ENCODE results near the gene RBM5. TPM values are rescaled to one million over a fixed set of nuclear protein-coding genes. Genes with fewer than 3 reads are reported as not detected.

Gene RBM5
- polyA plus RNA-seq, 3 donors = 9.7 to 332 (median 18.5) TPM

- H3K79me2 ChIP-seq (ENCODE audit: insufficient read depth, low read length) = no peaks in the 10 kb centered on the region
- no peak overlapping the region for H3K27ac Mint-ChIP-seq
- H2AFZ ChIP-seq (ENCODE audit: insufficient read depth, low read depth, low read length, poor library complexity, severe bottlenecking) = no peak overlapping the region
- H3K36me3 Mint-ChIP-seq = peaks cover 4 to 5% of the 10 kb centered on the region in 2 donors
- H3K9me3 Mint-ChIP-seq = peaks cover 0 to 16% (median 4%) of the 10 kb centered on the region in 7 donors
- no peak for DNase-seq
- intact Hi-C loops (cut with micrococcal nuclease) = no loop called here
- no CpG with 5 or more reads among the region's 7 CpGs for WGBS (ENCODE audit: insufficient coverage)
- H3K4me1 ChIP-seq (ENCODE audit: control insufficient read depth in 1 of 2, insufficient read depth in 2 of 2, low read length in 2 of 2) = peaks cover 4 to 5% of the 10 kb centered on the region in 2 donors
- H3K27me3 Mint-ChIP-seq (ENCODE audit: low read depth in 3 of 3) = peaks cover 24 to 34% (median 34%) of the 10 kb centered on the region in 3 donors
- H3K4me3 ChIP-seq (replicated peaks in 1 of 3; ENCODE audit: low read depth in 2 of 3, low read length in 3 of 3) = no peak overlapping the region
- peaks cover 0 to 15% of the 10 kb centered on the region in 2 donors for H3K9me3 ChIP-seq (replicated peaks in 1 of 2; ENCODE audit: control insufficient read depth in 1 of 2, insufficient read depth in 1 of 2, low read length in 2 of 2)
- no peak overlapping the region for H3K9ac ChIP-seq (ENCODE audit: insufficient read depth, low read length, poor library complexity, severe bottlenecking)
- H3K27ac ChIP-seq (ENCODE audit: low read depth in 1 of 2, low read length in 2 of 2) = no peak overlapping the region
- peaks cover 16% of the 10 kb centered on the region for H3K4me1 Mint-ChIP-seq
- H3K27me3 ChIP-seq (ENCODE audit: control insufficient read depth in 2 of 2, insufficient read depth in 2 of 2, low read length in 2 of 2) = peaks cover 14 to 30% of the 10 kb centered on the region in 2 donors
- no peak for TF ChIP-seq CTCF (IDR thresholded peaks at IDR 0.05)
- H3K4me2 ChIP-seq (replicated peaks; ENCODE audit: extremely low read depth, low read length, poor library complexity, severe bottlenecking) = no peak overlapping the region
- H3K36me3 ChIP-seq (replicated peaks in 1 of 2; ENCODE audit: control insufficient read depth in 1 of 2, insufficient read depth in 2 of 2, low read length in 2 of 2) = no peaks in the 10 kb centered on the region
- peaks cover 7% of the 10 kb centered on the region for H4K20me1 ChIP-seq (ENCODE audit: insufficient read depth, low read length)
- no peak overlapping the region for H3K4me3 Mint-ChIP-seq
These were observed 71.9 kb downstream of the RBM5 start for GRCh38 chr3:50160561-50160983.

GRCh38 chr3:50161320-50161719, 72.6 kb downstream of the RBM5 start:
- H3K27me3 Mint-ChIP-seq (ENCODE audit: low read depth in 3 of 3) = peaks cover 17 to 31% (median 30%) of the 10 kb centered on the region in 3 donors
- DNase-seq = no peak
- Histone ChIP-seq H3K4me1 (ENCODE audit: control insufficient read depth in 1 of 2, insufficient read depth in 2 of 2, low read length in 2 of 2) (no peaks in the 10 kb centered on the region), H3K79me2 (ENCODE audit: insufficient read depth, low read length) (no peaks in the 10 kb centered on the region), H3K27me3 (ENCODE audit: control insufficient read depth in 2 of 2, insufficient read depth in 2 of 2, low read length in 2 of 2) (peaks cover 7 to 22% of the 10 kb centered on the region in 2 donors), H2AFZ (ENCODE audit: insufficient read depth, low read depth, low read length, poor library complexity, severe bottlenecking) (no peak overlapping the region), H3K9ac (ENCODE audit: insufficient read depth, low read length, poor library complexity, severe bottlenecking) (no peak overlapping the region), H3K36me3 (replicated peaks in 1 of 2; ENCODE audit: control insufficient read depth in 1 of 2, insufficient read depth in 2 of 2, low read length in 2 of 2) (no peaks in the 10 kb centered on the region), H3K4me3 (replicated peaks in 1 of 3; ENCODE audit: low read depth in 2 of 3, low read length in 3 of 3) (no peak overlapping the region), H3K4me2 (replicated peaks; ENCODE audit: extremely low read depth, low read length, poor library complexity, severe bottlenecking) (no peak overlapping the region), H3K9me3 (replicated peaks in 1 of 2; ENCODE audit: control insufficient read depth in 1 of 2, insufficient read depth in 1 of 2, low read length in 2 of 2) (peaks cover 0 to 7% of the 10 kb centered on the region in 2 donors), H3K27ac (ENCODE audit: low read depth in 1 of 2, low read length in 2 of 2) (no peak overlapping the region), H4K20me1 (ENCODE audit: insufficient read depth, low read length) (no peaks in the 10 kb centered on the region)
- H3K27ac Mint-ChIP-seq = no peak overlapping the region
- H3K9me3 Mint-ChIP-seq = peaks cover 0 to 8% (median 0%) of the 10 kb centered on the region in 7 donors
- peaks cover 8% of the 10 kb centered on the region for H3K4me1 Mint-ChIP-seq
- no peaks in the 10 kb centered on the region for H3K36me3 Mint-ChIP-seq
- WGBS (ENCODE audit: insufficient coverage) = 91% methylated on average over 13 of the region's 13 CpGs
- H3K4me3 Mint-ChIP-seq = no peak overlapping the region
- intact Hi-C loops (cut with micrococcal nuclease) = no loop called here
- no peak for TF ChIP-seq CTCF (IDR thresholded peaks at IDR 0.05)
